ENCODE data around the gene CCM2L. TPM values are rescaled to one million over a fixed set of nuclear protein-coding genes. Genes with fewer than 3 reads are reported as not detected.
"Not testable (repeated sequence)": the region's sequence is repeated elsewhere in the genome, so short reads cannot be mapped to it uniquely, and the experiment has no call there.

The CCM2L gene
- total RNA-seq, 8 experiments from 2014 or later = 0.15 to 1.4 (median 0.84) TPM; not detected in 2

DNA sequence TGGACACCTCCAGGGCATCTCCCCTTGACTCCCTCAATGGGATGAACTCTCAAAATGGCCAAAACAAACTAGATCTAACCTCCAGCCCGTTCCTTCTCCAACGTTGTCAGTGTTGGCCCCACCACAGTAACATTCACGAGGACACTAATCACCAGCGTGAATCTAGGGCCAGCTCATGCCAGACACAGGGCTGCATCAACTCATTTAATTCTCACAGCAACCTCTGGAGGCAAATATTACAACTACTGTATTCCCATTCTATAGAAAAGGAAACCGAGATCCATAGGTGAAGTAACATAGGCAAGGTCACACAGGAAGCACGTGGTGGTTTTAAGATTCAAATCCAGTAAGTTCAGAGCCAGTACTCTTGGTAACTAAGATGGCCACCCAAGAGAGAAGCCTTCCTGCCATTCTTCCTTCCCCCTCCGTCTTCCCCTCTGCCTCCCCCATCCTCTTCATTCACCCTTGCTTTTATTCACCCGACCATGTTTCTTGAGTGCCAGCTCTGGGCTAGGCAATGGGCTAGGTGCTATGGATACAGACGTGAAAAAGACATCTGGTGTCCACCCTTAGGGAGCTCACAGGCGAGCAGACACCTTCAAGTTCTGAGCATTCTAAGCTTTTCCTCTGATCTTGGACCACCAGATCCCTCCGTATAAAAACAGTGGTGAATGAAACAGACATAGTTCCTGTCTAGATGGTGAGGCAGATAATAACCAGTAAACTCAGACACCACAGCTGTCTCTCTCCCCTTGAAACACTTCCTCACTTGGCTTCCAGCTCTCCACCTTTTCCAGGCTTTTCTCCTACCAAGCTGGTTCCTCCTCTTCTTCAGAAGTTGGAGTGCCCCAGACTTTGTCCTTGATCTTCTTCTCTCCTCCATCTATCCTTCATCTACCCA, 9.6 kb downstream of the CCM2L start:
- peaks cover 2 to 6% of the 10 kb centered on the region in 2 donors for H3K4me1 ChIP-seq (replicated peaks in 1 of 2)
- WGBS, 10 experiments = 0 to 100% (median 29%) methylated on average over 1 to 8 of the region's 11 CpGs; no CpG with 5 or more reads in 2 of the 10 experiments
- in situ Hi-C loops (cut with MboI; ENCODE audit: low pct_unique_long_range_greater_than_20kb in 2 of 9, low sequenced_read_pairs in 9 of 9, unreplicated experiment in 9 of 9) = loop anchor here in 1 of 9 experiments (10.0 kb wide), 1 partner anchor 165 kb away; no protein-coding TSS in a partner anchor
- no peak for ATAC-seq (replicated peaks in 6 of 8)
- no peak overlapping the region for H3K27ac ChIP-seq
- H3K4me3 ChIP-seq = peak overlapping the region; percentile 37 to 49 (median 44)

DNA sequence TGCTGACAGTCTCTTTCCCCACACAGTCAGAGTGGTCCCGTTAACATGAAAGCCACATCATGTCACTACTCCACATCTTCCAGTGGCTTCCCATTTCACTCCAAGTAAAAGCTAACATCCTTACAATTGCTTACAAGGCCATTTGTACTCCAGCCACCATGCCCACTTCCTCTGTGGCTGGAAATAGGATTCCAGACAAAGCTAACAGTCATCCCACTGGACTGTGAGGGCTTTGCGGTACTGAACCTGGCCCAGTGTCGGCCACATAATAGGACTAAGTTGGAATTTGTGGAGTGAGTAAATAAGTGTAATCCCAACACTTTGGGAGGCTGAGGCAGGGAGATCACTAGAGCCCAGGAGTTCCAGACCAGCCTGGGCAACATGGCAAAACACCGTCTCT, 10.9 kb downstream of the CCM2L start:
- no peak for ATAC-seq (replicated peaks in 6 of 8)
- H3K4me3 ChIP-seq = no peak overlapping the region
- WGBS, 10 experiments = 60 to 100% (median 86%) methylated on average over 1 to 4 of the region's 4 CpGs; no CpG with 5 or more reads in 5 of the 10 experiments
- no peak overlapping the region for H3K27ac ChIP-seq
- in situ Hi-C loops (cut with MboI; ENCODE audit: low pct_unique_long_range_greater_than_20kb in 2 of 9, low sequenced_read_pairs in 9 of 9, unreplicated experiment in 9 of 9) = loop anchor here in 1 of 9 experiments (10.0 kb wide), 1 partner anchor 166 kb away; no protein-coding TSS in a partner anchor
- H3K4me1 ChIP-seq (replicated peaks in 1 of 2) = peaks cover 2 to 6% of the 10 kb centered on the region in 2 donors

- peak in 1 of 8 experiments; percentile 12 for ATAC-seq (replicated peaks in 6 of 8)
- in situ Hi-C loops (cut with MboI; ENCODE audit: low pct_unique_long_range_greater_than_20kb in 2 of 9, low sequenced_read_pairs in 9 of 9, unreplicated experiment in 9 of 9) = loop anchor here in 1 of 9 experiments (10.0 kb wide), 1 partner anchor 170 kb away; no protein-coding TSS in a partner anchor
- no peak overlapping the region for H3K4me3 ChIP-seq
- WGBS, 10 experiments = 46 to 100% (median 86%) methylated on average over 1 to 6 of the region's 6 CpGs; no CpG with 5 or more reads in 1 of the 10 experiments
- peaks cover 1 to 4% of the 10 kb centered on the region in 2 donors for H3K4me1 ChIP-seq (replicated peaks in 1 of 2)
- no peak overlapping the region for H3K27ac ChIP-seq
Observed at GRCh38 chr20:32024683-32025295, 14.6 kb downstream of the CCM2L start.

DNA sequence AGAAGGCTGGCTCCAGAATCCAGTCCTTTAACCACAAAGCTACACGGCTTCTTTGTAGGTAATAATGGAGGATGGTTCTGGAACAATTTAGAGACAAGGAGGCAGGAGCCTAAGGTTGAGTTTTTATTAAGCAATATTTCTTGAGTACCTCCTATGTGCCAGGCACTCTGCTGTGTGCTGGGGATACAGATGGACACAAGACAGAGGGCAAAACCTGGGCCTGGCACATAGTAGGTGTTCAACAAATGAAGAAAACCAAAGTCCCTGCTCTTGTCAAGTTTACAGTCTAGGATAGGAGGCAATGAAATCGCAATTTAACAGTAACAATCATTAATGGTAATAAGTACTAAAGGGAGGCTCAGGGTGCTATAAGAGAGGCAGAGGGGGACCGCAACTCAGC, 17.4 kb downstream of the CCM2L start:
- ATAC-seq (replicated peaks in 6 of 8) = no peak
- H3K4me3 ChIP-seq = no peak overlapping the region
- no peak overlapping the region for H3K27ac ChIP-seq
- WGBS, 10 experiments = 0 to 100% (median 100%) methylated on average over 1 to 2 of the region's 3 CpGs; no CpG with 5 or more reads in 1 of the 10 experiments
- in situ Hi-C loops (cut with MboI; ENCODE audit: low pct_unique_long_range_greater_than_20kb in 2 of 9, low sequenced_read_pairs in 9 of 9, unreplicated experiment in 9 of 9) = loop anchor here in 1 of 9 experiments (10.0 kb wide), 1 partner anchor 173 kb away; no protein-coding TSS in a partner anchor
- H3K4me1 ChIP-seq (replicated peaks in 1 of 2) = peaks cover 0 to 4% of the 10 kb centered on the region in 2 donors

DNA sequence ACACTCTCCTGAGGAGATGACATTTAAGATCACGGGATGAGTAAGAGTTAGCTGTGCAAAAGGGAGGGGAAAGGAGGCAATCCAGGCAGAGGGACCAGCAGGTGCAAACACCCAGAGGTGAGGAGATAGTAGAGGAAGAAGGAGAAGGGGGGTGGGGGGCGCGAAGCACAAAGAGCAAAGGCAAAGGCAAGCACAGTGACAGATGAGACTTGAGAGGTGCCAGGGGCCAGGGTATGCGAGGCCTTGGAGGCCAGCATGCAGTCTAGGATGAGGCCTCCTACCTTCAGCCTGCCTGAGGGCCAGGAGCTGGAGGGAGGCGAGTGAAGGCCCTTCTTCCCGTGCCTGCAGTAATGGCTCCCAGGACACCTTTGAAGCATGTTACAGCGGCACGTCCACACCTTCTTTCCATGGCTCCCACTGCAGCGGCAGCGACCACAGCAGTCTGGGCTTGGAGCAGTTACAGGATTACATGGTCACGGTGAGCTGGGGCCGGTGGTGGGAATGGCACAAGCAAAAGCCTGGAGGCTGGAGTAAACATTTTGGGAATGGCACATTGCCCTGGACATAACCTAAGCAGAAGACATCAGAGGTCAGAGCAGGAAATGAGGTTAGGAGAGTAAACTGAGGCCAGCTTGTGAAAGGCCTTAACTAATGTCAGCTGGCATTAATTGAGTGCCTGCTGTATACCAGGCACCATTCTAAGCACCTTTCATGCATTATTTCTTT, 18.6 kb downstream of the CCM2L start:
- peaks cover 0 to 4% of the 10 kb centered on the region in 2 donors for H3K4me1 ChIP-seq (replicated peaks in 1 of 2)
- WGBS, 10 experiments = 0 to 67% (median 31%) methylated on average over 1 to 7 of the region's 12 CpGs; no CpG with 5 or more reads in 2 of the 10 experiments
- in situ Hi-C loops (cut with MboI; ENCODE audit: low pct_unique_long_range_greater_than_20kb in 2 of 9, low sequenced_read_pairs in 9 of 9, unreplicated experiment in 9 of 9) = loop anchor here in 1 of 9 experiments (10.0 kb wide), 1 partner anchor 174 kb away; no protein-coding TSS in a partner anchor
- H3K27ac ChIP-seq = peak overlapping the region in 1 of 2 donors; percentile 22
- peak overlapping the region; percentile 4 to 20 (median 18) for H3K4me3 ChIP-seq
- ATAC-seq (replicated peaks in 6 of 8) = peak in 6 of 8 experiments; percentile 38 to 83 (median 76)

DNA sequence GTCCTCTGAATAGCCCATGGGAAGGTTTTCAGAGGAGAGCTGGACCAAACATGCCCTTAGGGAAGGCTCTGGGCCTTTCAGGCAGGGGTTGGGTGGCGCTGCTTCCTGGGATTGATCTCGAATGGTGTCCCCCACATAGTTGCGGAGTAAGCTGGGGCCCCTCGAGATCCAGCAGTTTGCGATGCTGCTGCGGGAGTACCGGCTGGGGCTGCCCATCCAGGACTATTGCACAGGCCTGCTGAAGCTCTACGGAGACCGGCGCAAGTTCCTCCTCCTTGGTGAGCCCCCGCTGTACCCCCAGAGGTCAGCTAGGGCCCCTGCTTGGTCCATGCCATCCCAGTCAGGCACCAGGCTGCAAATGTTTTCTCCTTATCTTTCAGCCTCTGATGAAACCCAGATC, 19.3 kb downstream of the CCM2L start:
- Histone ChIP-seq H3K4me3 (no peak overlapping the region), H3K27ac (no peak overlapping the region), H3K4me1 (replicated peaks in 1 of 2) (peaks cover 0 to 4% of the 10 kb centered on the region in 2 donors)
- in situ Hi-C loops (cut with MboI; ENCODE audit: low pct_unique_long_range_greater_than_20kb in 2 of 9, low sequenced_read_pairs in 9 of 9, unreplicated experiment in 9 of 9) = loop anchor here in 1 of 9 experiments (10.0 kb wide), 1 partner anchor 175 kb away; no protein-coding TSS in a partner anchor
- WGBS, 10 experiments = 10 to 95% (median 46%) methylated on average over 1 to 4 of the region's 11 CpGs; no CpG with 5 or more reads in 5 of the 10 experiments
- ATAC-seq (replicated peaks in 6 of 8) = no peak

- ATAC-seq (replicated peaks in 6 of 8) = peak; percentile 85 to 99 (median 92)
- in situ Hi-C loops (cut with MboI; ENCODE audit: low pct_unique_long_range_greater_than_20kb in 2 of 9, low sequenced_read_pairs in 9 of 9, unreplicated experiment in 9 of 9) = no loop called here
- H3K27ac ChIP-seq = no peak overlapping the region
- H3K4me3 ChIP-seq = peak overlapping the region; percentile 5 to 18 (median 15)
- peaks cover 0 to 6% of the 10 kb centered on the region in 2 donors for H3K4me1 ChIP-seq (replicated peaks in 1 of 2)
- 0 to 100% (median 33%) methylated on average over 1 to 32 of the region's 59 CpGs; no CpG with 5 or more reads in 5 of the 10 experiments for WGBS, 10 experiments
Observed at GRCh38 chr20:32031007-32031958, 21.0 kb downstream of the CCM2L start.

- Histone ChIP-seq H3K4me3 (no peak overlapping the region), H3K4me1 (replicated peaks in 1 of 2) (peaks cover 9 to 18% of the 10 kb centered on the region in 2 donors), H3K27ac (no peak overlapping the region)
- WGBS, 10 experiments = 27 to 93% (median 57%) methylated on average over 1 to 2 of the region's 2 CpGs; no CpG with 5 or more reads in 1 of the 10 experiments
- ATAC-seq (replicated peaks in 6 of 8) = no peak
- in situ Hi-C loops (cut with MboI; ENCODE audit: low pct_unique_long_range_greater_than_20kb in 2 of 9, low sequenced_read_pairs in 9 of 9, unreplicated experiment in 9 of 9) = no loop called here
Observed at GRCh38 chr20:32033316-32033715, 23.1 kb downstream of the CCM2L start.

DNA sequence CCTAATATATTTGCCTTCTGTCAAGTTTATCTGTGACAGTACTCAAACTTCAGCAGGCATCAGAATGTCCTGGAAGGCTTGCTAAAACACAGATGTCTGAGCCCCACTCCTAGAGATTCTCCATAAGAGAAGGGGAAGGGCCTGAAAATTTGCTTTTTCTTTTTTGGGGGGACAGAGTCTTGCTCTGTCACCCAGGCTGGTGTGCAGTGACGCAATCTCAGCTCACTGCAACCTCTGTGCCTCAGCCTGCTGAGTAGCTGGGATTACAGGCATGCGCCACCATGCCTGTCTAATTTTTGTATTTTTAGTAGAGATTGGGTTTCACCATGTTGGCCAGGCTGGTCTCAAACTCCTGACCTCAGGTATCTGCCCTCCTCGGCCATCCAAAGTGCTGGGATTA, 23.5 kb downstream of the CCM2L start:
- H3K4me1 ChIP-seq (replicated peaks in 1 of 2) = peaks cover 9 to 16% of the 10 kb centered on the region in 2 donors
- H3K27ac ChIP-seq; in situ Hi-C loops (cut with MboI; ENCODE audit: low pct_unique_long_range_greater_than_20kb in 2 of 9, low sequenced_read_pairs in 9 of 9, unreplicated experiment in 9 of 9); ATAC-seq (replicated peaks in 6 of 8); H3K4me3 ChIP-seq: not testable (repeated sequence)
- 71 to 100% (median 96%) methylated on average over 1 to 2 of the region's 3 CpGs; no CpG with 5 or more reads in 4 of the 10 experiments for WGBS, 10 experiments

DNA sequence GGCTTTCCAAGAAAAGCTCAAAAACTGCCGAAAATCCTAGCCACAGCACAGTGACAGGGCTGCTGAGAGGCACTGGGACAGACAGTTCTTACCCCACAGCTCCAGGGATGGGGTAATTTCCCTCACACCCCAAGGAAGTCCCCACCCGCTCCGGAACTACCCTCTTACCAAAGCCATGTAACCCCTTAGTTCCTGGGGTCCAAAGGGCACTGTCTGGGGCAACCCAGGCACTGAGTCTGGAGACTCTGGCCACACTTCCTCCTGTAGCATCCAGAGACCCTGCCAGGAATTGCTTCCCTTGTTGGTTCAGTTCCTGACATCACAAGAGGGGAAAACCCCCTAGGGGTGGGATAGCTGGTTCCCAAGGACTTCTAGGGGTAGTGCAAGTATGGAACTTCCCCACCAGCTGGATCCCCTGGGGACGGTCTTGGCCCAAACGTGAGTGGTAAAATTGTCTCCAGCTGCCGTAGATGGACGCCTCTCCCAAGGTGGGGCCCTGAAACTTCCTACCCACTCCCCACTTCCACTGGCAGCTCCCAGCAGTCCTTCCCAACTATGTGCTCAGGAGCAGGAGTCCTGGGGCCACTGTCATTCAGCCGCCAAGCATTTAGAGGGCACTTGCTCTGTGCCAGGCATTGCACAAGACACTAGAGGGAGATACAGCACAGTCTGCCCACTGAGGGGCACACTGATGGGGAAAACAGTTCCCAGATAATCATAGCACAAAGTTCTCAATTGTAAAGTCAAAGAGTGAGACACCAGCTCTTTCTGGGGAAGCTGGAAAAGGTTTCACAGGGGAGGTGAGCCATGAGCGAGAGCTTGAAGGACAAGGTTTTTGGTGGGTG, 24.6 kb downstream of the CCM2L start:
- H3K27ac ChIP-seq = no peak overlapping the region
- 17 to 87% (median 80%) methylated on average over 1 to 4 of the region's 9 CpGs; no CpG with 5 or more reads in 3 of the 10 experiments for WGBS, 10 experiments
- in situ Hi-C loops (cut with MboI; ENCODE audit: low pct_unique_long_range_greater_than_20kb in 2 of 9, low sequenced_read_pairs in 9 of 9, unreplicated experiment in 9 of 9) = no loop called here
- peaks cover 9 to 15% of the 10 kb centered on the region in 2 donors for H3K4me1 ChIP-seq (replicated peaks in 1 of 2)
- peak in 4 of 8 experiments; percentile 6 to 61 (median 41) for ATAC-seq (replicated peaks in 6 of 8)
- no peak overlapping the region for H3K4me3 ChIP-seq

DNA sequence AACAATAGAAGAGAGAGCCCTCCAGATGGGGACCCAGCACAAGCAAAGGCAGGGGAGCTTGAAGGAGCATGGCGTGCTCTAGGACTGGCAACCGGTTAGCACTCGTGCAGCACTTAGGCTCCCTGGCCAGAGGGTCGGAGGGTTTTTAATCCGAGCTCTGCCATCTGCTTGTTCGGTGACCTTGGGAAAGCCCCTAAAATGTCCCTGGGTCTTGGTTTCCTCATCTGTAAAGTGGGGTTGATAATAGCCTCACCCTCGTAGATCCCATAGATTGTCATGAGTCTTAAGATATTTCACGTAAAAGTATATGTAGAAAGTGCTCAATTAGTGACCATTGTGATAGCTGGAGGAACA, 25.2 kb downstream of the CCM2L start:
- H3K4me1 ChIP-seq (replicated peaks in 1 of 2) = peaks cover 9 to 15% of the 10 kb centered on the region in 2 donors
- no peak overlapping the region for H3K4me3 ChIP-seq
- in situ Hi-C loops (cut with MboI; ENCODE audit: low pct_unique_long_range_greater_than_20kb in 2 of 9, low sequenced_read_pairs in 9 of 9, unreplicated experiment in 9 of 9) = no loop called here
- no peak for ATAC-seq (replicated peaks in 6 of 8)
- 29 to 100% (median 68%) methylated on average over 1 to 4 of the region's 8 CpGs; no CpG with 5 or more reads in 5 of the 10 experiments for WGBS, 10 experiments
- H3K27ac ChIP-seq = no peak overlapping the region

Measured in motor neuron (in vitro differentiated cells).